Skeletal muscle tissue (tissue), 4 donors: ENCODE measurements around the gene AGO3. TPM values are rescaled to one million over a fixed set of nuclear protein-coding genes. Genes with fewer than 3 reads are reported as not detected.

Source experiments
- H3K27ac ChIP-seq: one replicate; pipeline ENCODE4 v1.7.0; 2013; ENCODE audit warnings: mild to moderate bottlenecking, low read depth, low read length, inconsistent platforms
- H3K27me3 ChIP-seq, 3 donors: one replicate each; pipeline ENCODE4 v1.7.0; 2013; ENCODE audit warnings: low read length in 3 of 3; ENCODE audit not compliant: control insufficient read depth in 3 of 3, insufficient read depth in 3 of 3
- H3K36me3 ChIP-seq, 3 donors: one replicate each; pipeline ENCODE4 v1.7.0; 2013; ENCODE audit warnings: low read length in 3 of 3; ENCODE audit not compliant: control insufficient read depth in 3 of 3, insufficient read depth in 3 of 3
- H3K4me1 ChIP-seq, 3 donors: one replicate each; pipeline ENCODE4 v1.7.0; 2013; ENCODE audit warnings: low read length in 3 of 3, mild to moderate bottlenecking in 3 of 3; ENCODE audit not compliant: control insufficient read depth in 3 of 3, insufficient read depth in 3 of 3
- H3K4me3 ChIP-seq, 3 donors: one replicate each; pipeline ENCODE4 v1.7.0; 2013; ENCODE audit warnings: low read length in 3 of 3
- H3K9ac ChIP-seq, 3 donors: one replicate each; pipeline ENCODE4 v1.7.0; 2013; ENCODE audit warnings: low read length in 3 of 3, mild to moderate bottlenecking in 3 of 3, moderate library complexity in 2 of 3, low read depth in 1 of 3
- H3K9me3 ChIP-seq, 3 donors: one replicate each; pipeline ENCODE4 v1.7.0; 2013; ENCODE audit warnings: low read length in 3 of 3; ENCODE audit not compliant: control insufficient read depth in 3 of 3
- total RNA-seq: library from RNA; depleted of rRNA; stranded (reverse); fragments of >200 nt; gene quantifications from one replicate; pipeline ENCODE4 v1.2.3, GENCODE V29; 2014
- donor health status: Osteomylitis.

Gene AGO3
- total RNA-seq, 1 donor from 2014 or later, result 13.0 TPM

DNA sequence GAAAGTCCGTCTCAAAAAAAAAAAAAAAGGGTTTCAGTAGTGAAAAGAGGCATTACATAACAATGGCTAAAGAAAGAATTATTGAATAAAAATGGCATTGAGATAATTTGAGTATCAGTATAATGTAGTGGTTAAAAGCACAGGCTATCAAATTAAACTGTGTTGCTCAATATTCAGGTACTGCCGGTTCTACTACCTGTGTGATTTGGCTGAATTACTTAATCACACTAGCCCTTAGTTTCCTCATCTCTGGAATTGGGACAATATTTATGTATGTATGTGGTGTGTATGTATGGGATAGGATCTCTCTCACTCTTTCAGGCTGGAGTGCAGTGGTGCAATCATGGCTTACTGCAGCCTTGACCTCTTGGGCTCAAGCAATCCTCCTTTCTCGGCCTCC, 96.9 kb downstream of the AGO3 start:
- Histone ChIP-seq H3K9ac (no peak overlapping the region), H3K36me3 (peaks cover 14 to 25% (median 20%) of the 10 kb centered on the region in 3 donors), H3K9me3 (peaks cover 0 to 4% (median 0%) of the 10 kb centered on the region in 3 donors), H3K4me1 (no peaks in the 10 kb centered on the region), H3K4me3 (no peak overlapping the region), H3K27ac (no peak overlapping the region), H3K27me3 (no peaks in the 10 kb centered on the region)

DNA sequence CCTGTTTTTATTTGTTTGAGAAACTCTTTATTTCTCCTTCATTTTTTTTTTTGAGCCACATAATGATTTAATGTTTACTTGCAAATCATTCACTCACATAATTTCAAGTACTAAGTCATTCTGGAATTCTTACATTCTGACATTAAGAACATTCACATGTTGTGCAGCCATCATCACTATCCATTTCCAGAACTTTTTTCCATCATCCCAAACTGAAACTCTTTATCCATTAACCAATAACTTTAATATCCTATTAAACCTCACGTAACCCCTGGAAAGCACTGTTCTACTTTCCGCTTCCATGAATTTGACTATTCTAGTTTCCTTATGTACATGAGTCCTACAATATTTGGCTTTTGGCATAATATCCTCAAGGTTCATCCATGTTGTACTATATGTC, 100.5 kb downstream of the AGO3 start:
- no peaks in the 10 kb centered on the region for H3K4me1 ChIP-seq
- H3K9me3 ChIP-seq, result peaks cover 0 to 4% (median 0%) of the 10 kb centered on the region in 3 donors
- no peak overlapping the region for H3K9ac ChIP-seq
- H3K4me3 ChIP-seq, result no peak overlapping the region
- H3K27ac ChIP-seq, result no peak overlapping the region
- peaks cover 19 to 25% (median 22%) of the 10 kb centered on the region in 3 donors for H3K36me3 ChIP-seq
- H3K27me3 ChIP-seq, result no peaks in the 10 kb centered on the region

DNA sequence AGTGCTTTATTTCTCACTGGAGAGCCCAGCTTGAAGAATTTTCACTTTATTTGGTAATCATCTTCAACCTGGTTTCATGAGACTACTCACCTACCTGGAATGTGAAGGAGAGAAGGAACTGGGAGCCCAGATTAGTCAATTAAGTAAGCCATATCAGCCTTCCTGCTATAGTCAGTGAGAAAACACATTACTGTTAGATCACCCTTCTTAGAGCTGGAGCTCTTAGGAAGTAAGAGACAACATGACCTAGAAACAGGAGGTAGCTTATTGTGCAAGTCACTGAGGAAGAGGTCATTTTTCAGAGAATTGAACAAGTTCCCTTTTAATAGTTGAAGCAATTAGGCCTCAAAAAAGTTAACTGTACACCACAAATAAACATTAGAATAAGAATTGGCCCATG, 103.8 kb downstream of the AGO3 start:
- H3K9me3 ChIP-seq, result no peaks in the 10 kb centered on the region
- H3K4me3 ChIP-seq, result no peak overlapping the region
- H3K4me1 ChIP-seq, result no peaks in the 10 kb centered on the region
- H3K9ac ChIP-seq, result no peak overlapping the region
- no peak overlapping the region for H3K27ac ChIP-seq
- peaks cover 7 to 11% (median 10%) of the 10 kb centered on the region in 3 donors for H3K36me3 ChIP-seq
- H3K27me3 ChIP-seq, result no peaks in the 10 kb centered on the region

DNA sequence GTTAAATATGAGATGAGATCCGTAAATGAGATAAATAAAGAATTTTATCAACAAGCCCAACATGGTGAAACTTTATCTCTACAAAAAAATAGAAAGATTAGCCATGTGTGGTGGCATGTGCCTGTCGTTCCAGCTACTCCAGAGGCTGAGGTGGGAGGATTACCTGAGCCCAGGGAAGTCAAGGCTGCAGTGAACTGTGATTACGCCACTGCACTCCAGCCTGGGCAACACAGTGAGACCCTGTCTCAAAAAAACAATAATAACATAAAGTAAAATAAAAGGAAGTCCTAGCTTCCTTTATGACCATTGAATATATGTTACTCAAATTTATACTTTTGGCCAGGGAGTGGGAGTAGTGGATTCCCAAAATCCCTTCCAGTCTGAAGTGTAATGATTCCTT, 104.2 kb downstream of the AGO3 start:
- Histone ChIP-seq H3K4me3 (no peak overlapping the region), H3K36me3 (peaks cover 7 to 15% (median 14%) of the 10 kb centered on the region in 3 donors), H3K9ac (no peak overlapping the region), H3K27me3 (no peaks in the 10 kb centered on the region), H3K4me1 (no peaks in the 10 kb centered on the region), H3K9me3 (no peaks in the 10 kb centered on the region), H3K27ac (no peak overlapping the region)

DNA sequence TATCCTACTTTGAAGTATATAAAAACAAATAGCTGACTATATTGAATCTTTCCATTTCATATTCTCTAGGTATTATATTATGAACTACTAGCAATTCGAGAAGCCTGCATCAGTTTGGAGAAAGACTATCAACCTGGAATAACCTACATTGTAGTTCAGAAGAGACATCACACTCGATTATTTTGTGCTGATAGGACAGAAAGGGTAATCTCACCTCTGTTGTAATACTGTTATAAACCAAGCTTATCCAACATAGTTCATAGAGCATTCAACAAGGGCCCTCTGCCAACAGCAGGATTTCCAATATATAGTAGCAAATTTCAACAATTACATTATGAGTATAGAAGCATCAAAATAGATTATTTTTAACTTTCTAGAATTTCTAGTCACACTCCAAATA, 109.3 kb downstream of the AGO3 start:
- Histone ChIP-seq H3K27me3 (no peaks in the 10 kb centered on the region), H3K27ac (no peak overlapping the region), H3K4me3 (no peak overlapping the region), H3K9me3 (no peaks in the 10 kb centered on the region), H3K36me3 (peaks cover 2 to 26% (median 16%) of the 10 kb centered on the region in 3 donors), H3K9ac (no peak overlapping the region), H3K4me1 (no peaks in the 10 kb centered on the region)

DNA sequence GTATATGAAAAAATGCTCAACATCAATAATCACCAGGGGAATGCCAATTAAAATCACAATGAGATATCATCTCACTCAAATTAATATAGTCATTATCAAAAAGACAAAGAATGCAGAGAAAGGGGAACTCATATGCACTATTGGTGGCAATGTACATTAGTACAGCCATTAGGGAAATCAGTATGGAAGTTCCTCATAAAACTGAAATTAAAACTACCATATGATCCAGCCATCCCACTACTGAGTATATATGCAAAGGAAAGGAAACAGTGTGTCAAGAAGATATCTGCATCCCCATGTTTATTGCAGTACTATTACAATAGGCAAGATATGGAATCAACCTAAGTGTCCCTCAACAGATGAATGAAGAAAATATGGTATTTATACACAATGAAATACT, 120.9 kb downstream of the AGO3 start:
- Histone ChIP-seq H3K4me3 (no peak overlapping the region), H3K4me1 (no peaks in the 10 kb centered on the region), H3K27ac (no peak overlapping the region), H3K9me3 (no peaks in the 10 kb centered on the region), H3K27me3 (no peaks in the 10 kb centered on the region), H3K9ac (no peak overlapping the region), H3K36me3 (peaks cover 6 to 23% (median 16%) of the 10 kb centered on the region in 3 donors)

DNA sequence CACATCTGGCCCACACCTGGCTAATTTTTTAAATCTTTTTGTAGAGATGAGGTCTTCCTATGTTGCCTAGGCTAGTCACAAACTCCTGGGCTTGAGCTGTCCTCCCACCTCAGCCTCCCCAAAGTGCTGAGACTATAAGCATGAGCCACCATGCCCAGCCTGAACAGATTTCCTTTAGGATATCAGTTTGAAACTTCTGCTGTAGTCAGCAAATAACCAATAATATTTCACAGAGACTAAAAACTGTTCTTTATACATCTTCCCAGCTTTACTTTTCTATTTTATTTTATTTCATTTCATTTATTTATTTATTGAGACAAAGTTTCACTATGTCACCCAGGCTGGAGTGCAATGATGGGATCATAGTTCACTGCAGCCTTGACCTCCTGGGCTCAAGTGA, 123.1 kb downstream of the AGO3 start:
- Histone ChIP-seq H3K36me3 (peaks cover 0 to 11% (median 11%) of the 10 kb centered on the region in 3 donors), H3K9ac (no peak overlapping the region), H3K9me3 (no peaks in the 10 kb centered on the region), H3K27me3 (no peaks in the 10 kb centered on the region), H3K27ac (no peak overlapping the region), H3K4me1 (no peaks in the 10 kb centered on the region), H3K4me3 (no peak overlapping the region)

DNA sequence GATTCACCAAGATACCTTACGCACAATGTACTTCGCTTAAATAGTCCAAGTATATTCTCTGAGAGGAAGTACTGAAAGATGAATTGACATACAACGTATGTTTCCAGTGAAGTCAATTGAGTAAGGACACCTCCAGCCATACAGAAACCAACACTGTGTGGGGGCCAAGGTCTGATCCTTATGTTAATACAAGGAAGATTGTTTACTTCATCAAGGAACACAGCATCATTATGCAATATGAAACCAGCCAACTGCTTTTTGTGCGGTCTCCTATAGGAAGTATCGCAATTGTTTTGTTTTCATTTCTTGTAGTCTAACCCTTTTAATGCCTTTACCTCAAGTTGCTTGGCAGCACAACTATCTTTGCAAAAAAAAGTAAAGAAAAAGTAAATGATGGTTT, 124.8 kb downstream of the AGO3 start:
- Histone ChIP-seq H3K9me3 (no peaks in the 10 kb centered on the region), H3K9ac (no peak overlapping the region), H3K36me3 (peaks cover 0 to 14% (median 11%) of the 10 kb centered on the region in 3 donors), H3K27ac (no peak overlapping the region), H3K27me3 (no peaks in the 10 kb centered on the region), H3K4me3 (no peak overlapping the region), H3K4me1 (no peaks in the 10 kb centered on the region)

DNA sequence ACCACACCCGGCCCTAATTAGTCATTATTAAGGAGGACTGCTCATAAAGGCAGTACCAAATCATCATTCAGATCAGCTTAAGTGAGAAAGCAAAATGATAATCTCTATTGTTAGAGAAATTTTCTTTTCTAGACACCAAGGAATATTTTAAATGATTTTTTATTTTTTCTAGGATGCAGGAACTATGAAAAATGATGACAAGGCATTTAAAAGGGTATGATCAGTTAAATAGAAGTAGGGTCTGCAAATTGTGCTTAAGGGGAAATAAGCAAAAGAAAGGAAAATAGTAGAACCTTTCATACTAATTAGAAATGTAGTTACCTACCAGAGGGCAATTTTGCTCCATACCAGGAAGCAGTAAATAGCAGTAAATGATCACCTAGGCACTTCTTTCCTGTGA, 131.4 kb downstream of the AGO3 start:
- Histone ChIP-seq H3K9me3 (no peaks in the 10 kb centered on the region), H3K27ac (no peak overlapping the region)

DNA sequence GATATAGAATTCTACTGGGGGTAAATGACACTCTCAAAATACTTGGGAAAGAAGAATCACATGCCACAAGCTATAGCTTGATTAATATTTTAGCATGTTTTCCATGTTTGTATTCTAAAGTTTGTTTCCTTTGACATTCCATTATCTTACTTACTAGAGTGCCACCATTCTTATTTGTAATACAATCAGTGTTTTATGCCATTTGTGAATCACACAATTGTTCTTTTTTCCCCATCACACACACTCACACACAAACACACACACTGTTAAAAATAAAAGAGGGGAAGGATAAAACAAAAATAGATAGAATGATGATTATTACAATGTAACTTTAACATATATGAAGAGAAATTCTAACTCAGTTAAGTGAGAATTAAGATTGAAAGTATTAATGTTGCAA, 137.0 kb downstream of the AGO3 start:
- Histone ChIP-seq H3K36me3 (no peaks in the 10 kb centered on the region), H3K9me3 (no peaks in the 10 kb centered on the region), H3K9ac (no peak overlapping the region), H3K4me3 (no peak overlapping the region), H3K27me3 (no peaks in the 10 kb centered on the region), H3K27ac (no peak overlapping the region), H3K4me1 (no peaks in the 10 kb centered on the region)

More for the DNA sequence above, 131.4 kb downstream of the AGO3 start:
- H3K9ac ChIP-seq, result no peak overlapping the region
- no peaks in the 10 kb centered on the region for H3K27me3 ChIP-seq
- H3K4me1 ChIP-seq, result no peaks in the 10 kb centered on the region
- no peak overlapping the region for H3K4me3 ChIP-seq
- H3K36me3 ChIP-seq, result peaks cover 0 to 5% (median 0%) of the 10 kb centered on the region in 3 donors

DNA sequence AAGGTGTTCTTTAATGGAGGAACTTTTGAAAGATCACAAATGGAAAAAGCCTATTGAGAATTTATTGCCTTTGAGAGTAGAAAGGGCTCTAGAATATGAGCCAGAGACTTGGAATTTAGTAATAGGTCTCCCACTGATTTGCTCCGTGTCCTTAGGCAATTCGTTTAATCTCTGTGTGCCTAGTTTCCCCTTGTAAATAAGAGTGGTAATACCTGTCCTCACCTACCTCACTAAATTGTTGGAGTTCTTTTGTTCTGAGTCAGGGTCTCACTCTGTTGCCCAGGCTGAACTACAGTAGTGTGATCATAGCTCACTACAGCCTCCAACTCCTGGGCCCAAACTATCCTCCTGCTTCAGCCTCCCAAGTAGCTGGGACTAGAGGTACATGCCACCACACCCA, 138.0 kb downstream of the AGO3 start:
- Histone ChIP-seq H3K4me3 (no peak overlapping the region), H3K36me3 (no peaks in the 10 kb centered on the region), H3K27ac (no peak overlapping the region), H3K27me3 (no peaks in the 10 kb centered on the region), H3K9ac (no peak overlapping the region), H3K9me3 (no peaks in the 10 kb centered on the region), H3K4me1 (no peaks in the 10 kb centered on the region)
